AML-193 (cell line): ENCODE data around the gene SLC35F3.

Source experiments
- DNase-seq, 2 experiments: peaks; one replicate each; lab custom pipeline; 2025; lab: John Stamatoyannopoulos, UW

SLC35F3 gene

GRCh38 chr1:234040446-234041317 lies 136.2 kb downstream of the SLC35F3 start:
- DNase-seq, result no peak

DNA sequence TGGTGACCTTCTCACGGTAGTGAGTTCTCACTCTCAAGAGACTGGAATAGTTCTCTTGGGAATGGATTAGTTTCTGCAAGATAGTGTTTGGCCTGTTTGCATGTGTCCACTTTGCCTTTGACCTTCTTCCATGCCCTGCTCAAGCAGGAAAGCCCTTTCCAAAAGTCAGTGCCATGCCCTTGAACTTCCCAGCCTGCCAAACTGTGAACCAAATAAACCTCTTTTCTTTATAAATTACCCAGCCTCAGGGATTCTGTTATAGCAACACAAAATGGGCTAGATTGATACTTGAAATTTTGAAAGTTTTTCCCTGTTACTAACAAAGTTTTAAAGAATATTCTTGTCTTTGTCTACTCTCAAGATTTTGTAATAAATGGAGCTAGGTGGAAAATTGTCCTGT lies 139.6 kb downstream of the SLC35F3 start:
- DNase-seq, result no peak

- DNase-seq, result no peak
These were observed 142.6 kb downstream of the SLC35F3 start for GRCh38 chr1:234047123-234047522.

- DNase-seq, result no peak
These were observed 157.7 kb downstream of the SLC35F3 start for GRCh38 chr1:234062166-234062565.

DNA sequence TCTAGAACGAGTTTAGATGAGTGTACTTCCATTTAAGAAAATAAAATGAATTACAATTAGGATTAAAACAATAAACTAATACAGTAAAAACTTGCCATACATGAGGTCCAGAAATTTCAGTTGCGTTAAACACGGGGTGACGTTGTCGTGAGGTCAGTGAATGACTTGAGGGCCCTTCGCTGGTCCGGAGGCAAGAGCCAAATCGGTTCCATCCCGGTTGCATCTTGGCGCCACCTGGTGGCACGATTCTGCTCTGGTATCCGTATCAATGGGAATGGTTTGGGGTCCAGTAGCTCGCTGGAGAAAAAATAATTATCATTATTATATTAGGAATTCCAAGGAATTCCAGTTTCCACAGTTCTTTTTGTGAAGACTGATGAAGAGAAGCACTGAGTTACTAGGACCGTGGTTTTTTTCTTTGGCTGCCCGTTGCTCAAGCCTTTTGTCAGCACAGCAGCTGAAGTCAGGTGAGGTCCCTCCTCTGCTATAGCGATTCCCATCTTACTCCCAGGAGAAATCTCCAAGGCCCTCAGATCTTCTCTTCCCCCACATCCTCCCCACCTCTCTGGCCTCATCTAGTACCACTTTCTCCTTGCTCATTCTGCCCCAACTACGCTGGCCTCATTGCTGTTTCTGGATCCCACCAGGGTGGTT lies 161.4 kb downstream of the SLC35F3 start:
- DNase-seq, result peak; percentile 28 to 48

DNA sequence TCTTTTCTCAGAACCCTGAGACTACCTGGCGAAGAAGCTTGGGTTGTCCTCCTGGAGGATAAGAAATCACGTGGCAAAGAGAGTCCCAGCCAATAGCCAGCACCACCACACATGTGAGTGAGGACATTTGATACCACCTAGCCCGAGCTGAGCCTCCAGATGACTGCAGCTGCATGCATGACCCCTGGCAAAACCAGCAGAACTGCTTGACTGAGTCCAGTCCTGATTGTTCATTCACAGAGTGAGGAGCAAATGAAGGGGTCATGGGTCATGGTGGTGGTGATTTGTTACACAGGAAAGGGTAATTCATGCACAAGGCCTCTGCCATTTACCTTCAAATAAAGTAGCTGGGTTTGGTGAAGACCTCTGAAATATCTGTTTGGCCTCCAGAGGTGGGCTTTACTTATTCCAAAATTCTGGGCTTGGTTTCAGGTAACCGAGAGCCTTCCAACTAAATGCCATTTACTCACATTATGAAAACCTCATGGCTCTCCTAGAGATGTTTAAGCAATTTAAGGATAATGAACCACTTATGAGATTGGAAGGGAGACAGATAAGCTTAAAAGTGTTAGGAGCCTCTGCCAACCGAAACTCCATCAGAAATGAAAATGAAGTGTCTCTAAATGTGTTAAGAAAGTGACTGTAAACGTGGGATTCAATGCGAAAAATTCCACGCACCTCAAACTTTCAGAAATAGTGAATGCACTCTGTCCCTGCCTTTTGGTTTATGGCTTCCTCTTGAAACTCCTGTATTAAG lies 163.3 kb downstream of the SLC35F3 start:
- no peak for DNase-seq

GRCh38 chr1:234069760-234070159 lies 165.3 kb downstream of the SLC35F3 start:
- DNase-seq, result no peak

GRCh38 chr1:234072793-234073192 lies 168.3 kb downstream of the SLC35F3 start:
- no peak for DNase-seq

DNA sequence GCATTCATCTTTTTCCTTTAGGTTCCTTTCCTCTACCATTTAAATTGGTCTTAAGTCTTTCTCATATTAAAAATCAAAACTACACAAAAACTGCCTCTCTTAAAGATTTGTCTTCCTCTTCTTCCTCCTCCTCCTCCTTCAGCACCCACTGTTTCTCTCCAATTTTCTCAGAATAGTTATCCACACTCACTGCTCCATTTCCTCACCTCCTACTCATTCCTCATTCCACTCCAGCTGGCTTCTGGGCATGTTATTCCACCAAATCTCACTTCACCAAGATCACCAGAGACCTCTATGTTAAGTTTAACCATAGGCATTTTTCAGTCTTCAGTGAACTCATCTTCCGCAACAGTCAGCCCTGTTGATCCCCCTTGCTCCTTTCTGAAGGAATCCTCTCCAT lies 173.7 kb downstream of the SLC35F3 start:
- DNase-seq, result no peak

DNA sequence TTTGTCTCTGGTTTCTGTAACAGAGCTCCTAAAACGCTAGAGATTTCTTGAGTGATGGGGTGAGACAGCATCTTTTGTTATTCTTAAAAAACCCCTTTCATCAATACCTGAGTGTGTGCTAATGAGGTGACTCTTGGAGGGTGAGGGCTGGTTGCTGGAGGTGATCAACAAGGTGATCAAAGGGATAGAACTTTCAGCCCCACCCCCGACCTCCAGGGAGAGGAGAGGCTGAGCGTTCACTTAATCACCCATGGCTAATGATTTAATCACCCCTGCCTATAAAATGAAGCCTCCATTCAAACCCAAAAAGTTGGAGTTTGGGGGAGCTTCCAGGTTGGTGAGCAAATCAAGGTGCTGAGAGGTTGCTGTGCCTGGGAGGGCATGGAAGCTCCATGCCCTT lies 175.4 kb downstream of the SLC35F3 start:
- no peak for DNase-seq

GRCh38 chr1:234083460-234083859 lies 179.0 kb downstream of the SLC35F3 start:
- DNase-seq, result no peak

GRCh38 chr1:234089396-234089795 lies 184.9 kb downstream of the SLC35F3 start:
- no peak for DNase-seq

DNA sequence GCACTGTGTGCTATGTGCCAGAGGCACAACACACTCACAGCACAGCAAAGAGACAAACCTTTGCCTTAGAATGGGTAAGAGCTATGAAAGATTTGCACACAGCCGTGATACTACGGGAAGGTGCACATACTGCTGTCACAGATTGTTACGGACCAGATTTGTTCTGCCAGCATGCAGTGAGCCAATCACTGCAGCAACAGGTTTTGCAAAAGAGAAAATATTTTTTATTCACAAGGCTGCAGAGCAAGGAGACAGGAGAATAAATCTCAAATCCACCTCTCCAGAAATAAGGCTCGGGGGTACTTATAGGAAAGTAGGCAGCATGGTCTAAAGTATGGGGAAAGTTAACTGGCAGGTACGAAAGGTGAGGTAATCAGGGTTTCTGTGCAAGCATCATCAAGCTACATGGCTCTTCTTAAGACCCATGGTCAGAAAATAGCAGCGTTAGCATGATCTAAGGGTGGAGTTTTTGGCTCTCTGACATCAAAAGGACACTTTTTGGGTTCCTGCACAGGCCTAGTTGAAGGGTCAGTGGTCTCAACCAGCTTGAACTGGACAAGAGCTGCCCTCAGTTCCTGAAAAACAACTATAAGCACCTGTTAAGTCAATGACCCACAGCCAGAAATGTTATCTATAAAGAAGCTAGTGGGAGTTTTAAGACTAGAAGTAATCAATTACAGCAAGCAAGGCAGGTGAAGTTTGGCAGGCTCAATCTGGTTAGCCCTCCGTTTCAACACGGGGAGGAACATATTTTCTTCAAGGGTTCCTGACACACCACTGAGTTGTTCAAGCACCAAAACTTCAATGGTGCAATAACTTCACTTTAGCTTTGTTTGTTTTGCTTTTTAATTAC lies 186.0 kb downstream of the SLC35F3 start:
- DNase-seq, result no peak

GRCh38 chr1:234091065-234091401 lies 186.6 kb downstream of the SLC35F3 start:
- no peak for DNase-seq

DNA sequence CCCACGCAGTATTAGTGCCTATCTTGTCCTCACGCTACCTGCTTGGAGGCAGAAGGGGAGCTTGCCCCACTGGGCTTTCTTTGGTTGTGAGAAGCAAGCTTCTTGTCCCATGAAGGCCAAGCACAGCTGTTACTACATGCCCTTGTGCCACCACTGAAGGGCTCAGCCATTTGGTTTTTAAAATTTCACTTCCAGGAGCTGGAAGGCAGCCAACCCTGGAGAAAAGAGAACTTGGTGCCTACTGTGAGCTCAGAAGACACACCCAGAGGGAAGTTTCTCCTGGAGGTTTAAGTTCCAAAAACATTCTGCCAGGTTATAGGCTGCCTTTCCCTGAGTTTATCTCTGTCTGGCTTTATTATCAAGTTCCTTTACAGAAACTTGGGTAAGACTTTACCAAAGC lies 187.4 kb downstream of the SLC35F3 start:
- DNase-seq, result no peak

DNA sequence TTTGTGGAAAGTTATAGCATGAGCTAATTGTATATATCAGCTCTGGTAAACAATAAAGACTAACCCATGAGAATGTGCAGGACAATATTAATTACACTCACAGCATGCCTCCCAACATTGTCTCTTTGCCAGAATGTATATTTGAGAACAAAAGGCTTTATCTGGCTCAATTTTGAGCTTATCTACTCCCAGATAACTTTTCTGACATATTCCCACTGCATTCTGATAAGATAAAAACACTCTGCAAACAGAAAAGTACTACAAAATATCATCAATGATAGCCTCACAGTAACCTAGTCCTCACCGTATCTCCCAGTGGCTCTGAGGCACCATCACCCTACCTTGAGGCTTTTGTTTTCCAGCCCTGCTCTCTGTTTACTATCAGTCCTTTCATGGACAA lies 188.6 kb downstream of the SLC35F3 start:
- DNase-seq, result no peak

GRCh38 chr1:234093741-234094140 lies 189.3 kb downstream of the SLC35F3 start:
- no peak for DNase-seq

DNA sequence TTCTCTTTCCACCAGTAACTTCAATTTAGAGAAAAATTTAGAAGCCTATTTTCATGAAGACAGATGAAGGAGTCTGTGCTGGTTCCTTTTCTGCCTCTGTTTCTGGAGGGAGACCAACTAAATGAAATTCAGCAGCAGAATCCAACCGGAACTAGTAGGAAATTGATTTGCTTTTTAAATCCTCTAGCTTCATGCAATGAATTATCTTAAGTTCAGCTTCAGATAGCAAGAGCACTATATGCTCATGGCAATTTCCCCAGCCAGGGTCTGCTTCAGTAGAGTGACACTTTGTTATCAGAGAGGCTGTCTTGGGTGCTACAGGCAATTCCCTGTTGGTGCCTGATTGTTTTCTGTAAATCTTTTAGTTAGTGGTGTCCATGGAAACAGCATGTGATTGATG lies 189.7 kb downstream of the SLC35F3 start:
- no peak for DNase-seq

- DNase-seq, result no peak
These were observed 191.8 kb downstream of the SLC35F3 start for GRCh38 chr1:234096161-234096770.

- DNase-seq, result no peak
These were observed 198.1 kb downstream of the SLC35F3 start for GRCh38 chr1:234102583-234102982.

GRCh38 chr1:234103198-234103597 lies 198.7 kb downstream of the SLC35F3 start:
- DNase-seq, result no peak

- no peak for DNase-seq
These were observed 201.6 kb downstream of the SLC35F3 start for GRCh38 chr1:234106032-234106431.
